LNCaP clone FGC (cell line): ENCODE measurements around the gene NRCAM.
A peak's percentile ranks its signal among the peaks of the same experiment; 100 is the strongest.

Source experiments
- DNase-seq: peaks from one replicate; pipeline ENCODE4 v3.0.0-alpha.2; 2011; ENCODE audit warnings: low read depth
- H3K4me3 ChIP-seq: 2 replicates; pipeline ENCODE4 v1.5.1; 2011; ENCODE audit warnings: mild to moderate bottlenecking, low read depth, low read length, control low read depth
- CTCF ChIP-seq: IDR thresholded peaks from 2 replicates; pipeline ENCODE4 v1.5.1; 2012; ENCODE audit warnings: mild to moderate bottlenecking; ENCODE audit not compliant: control insufficient read depth, insufficient read depth; ENCODE audit errors: extremely low read depth

Gene NRCAM

GRCh38 chr7:108146070-108146842 is 310.0 kb downstream of the NRCAM start:
- DNase-seq = peak; percentile 64
- no peak overlapping the region for H3K4me3 ChIP-seq
- peak; percentile 85 for TF ChIP-seq CTCF

GRCh38 chr7:108145401-108145800 is 310.8 kb downstream of the NRCAM start:
- no peak overlapping the region for H3K4me3 ChIP-seq
- TF ChIP-seq CTCF = no peak
- DNase-seq = no peak

DNA sequence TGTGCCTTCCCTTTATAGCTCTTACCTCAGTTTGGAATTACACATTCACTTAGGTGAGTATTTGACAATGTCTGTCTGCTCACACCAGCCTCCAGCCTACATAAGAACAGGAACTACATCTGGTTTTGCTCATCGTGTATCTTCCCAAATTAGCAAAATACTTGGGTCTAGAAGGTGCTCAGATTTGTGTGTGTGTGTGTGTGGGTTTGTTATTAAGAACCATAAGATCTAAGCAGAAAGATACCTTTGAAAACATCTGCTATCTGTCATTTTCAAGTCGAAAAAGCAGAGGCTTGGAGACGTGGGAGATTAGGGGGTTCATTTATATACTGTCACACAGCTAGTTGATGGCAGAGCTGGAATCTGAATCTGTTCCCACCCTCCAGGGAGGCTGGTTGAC is 311.3 kb downstream of the NRCAM start:
- H3K4me3 ChIP-seq = no peak overlapping the region
- DNase-seq = no peak
- TF ChIP-seq CTCF = no peak

DNA sequence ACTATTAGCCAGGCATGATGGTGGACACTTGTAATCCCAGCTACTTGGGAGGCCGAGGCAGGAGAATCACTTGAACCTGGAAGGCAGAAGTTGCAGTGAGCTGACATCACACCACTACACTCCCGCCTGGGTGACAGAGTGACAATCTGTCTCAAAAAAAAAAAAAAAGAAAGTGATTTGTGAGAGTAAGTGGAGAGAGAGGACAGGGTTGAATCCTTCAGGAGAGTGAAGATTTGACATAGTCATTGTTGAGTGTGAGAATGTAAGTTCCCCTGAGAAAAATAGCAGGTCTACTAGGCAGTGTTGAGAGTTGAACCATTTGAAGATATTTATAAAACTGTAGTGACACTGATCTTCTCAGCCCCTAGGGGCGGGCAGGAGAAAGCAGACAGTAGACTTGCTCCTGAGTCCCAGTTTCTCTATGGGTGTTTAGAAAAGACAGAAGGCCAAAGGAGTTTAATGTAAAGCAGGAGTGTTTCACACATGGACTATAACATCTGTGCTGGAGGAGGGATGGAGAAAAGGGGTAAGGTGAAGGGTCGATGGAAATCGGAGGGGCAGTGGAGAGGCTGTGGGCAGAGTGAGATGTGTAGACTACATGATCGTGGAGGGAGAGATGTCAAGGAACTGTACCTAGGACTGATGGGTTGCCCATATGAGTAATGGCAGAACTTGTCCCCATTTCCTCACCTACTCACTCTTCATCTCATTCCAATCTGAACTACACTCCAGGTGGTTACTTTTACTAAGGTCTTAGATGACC is 312.4 kb downstream of the NRCAM start:
- TF ChIP-seq CTCF = no peak

DNA sequence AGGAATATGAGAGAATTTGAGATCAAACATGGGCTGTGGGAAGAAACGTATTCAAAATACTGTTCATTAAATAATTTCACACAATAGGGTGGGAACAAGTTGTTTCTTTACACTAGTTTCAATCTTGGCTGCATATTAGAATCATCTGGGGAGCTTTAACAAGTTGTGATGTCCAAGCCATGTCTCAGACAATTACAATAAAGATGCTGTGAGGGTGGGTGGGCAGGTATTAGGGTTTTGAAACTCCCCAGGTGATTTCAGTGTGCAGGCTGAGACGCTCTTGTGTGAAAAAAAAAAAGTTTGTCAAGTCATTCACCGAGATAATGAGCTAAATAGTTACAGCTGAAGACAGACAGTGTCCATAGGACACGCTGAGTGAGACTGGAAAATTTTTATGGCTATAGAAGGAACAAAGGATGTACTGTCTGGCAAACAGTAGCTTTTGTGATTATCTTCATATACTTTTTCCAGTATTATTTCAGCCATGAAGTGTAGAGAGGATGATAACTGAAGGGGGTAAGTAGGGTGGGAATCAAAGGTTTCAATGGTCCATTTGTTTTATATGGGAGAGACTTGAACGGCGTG is 313.5 kb downstream of the NRCAM start:
- no peak for DNase-seq
- no peak overlapping the region for H3K4me3 ChIP-seq
- no peak for TF ChIP-seq CTCF

More for the DNA sequence above, 312.4 kb downstream of the NRCAM start:
- H3K4me3 ChIP-seq = no peak overlapping the region
- DNase-seq = no peak

DNA sequence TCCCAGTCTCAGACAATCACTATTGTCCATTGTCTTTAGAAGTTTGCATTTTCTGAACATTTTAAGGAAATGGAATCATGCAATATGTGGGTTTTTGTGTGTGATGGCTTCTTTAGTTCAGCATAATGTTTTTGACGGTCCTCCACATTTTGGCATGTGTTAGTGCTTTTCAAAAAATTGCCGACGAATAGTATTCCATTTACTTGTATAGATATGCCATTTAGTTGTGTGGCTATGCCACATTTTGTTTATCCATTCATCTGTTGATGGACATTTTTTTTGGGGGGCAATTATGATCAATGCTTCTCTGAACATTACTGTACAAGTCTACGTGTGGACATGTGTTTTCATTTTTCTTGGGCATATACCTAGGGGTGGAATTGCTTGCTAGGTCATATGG is 314.1 kb downstream of the NRCAM start:
- no peak for TF ChIP-seq CTCF
- DNase-seq = no peak
- no peak overlapping the region for H3K4me3 ChIP-seq
